Gastroesophageal sphincter (tissue), 4 donors: ENCODE results near the gene FHIT. TPM values are rescaled to one million over a fixed set of nuclear protein-coding genes. Genes with fewer than 3 reads are reported as not detected.
"Not testable (repeated sequence)": the region's sequence is repeated elsewhere in the genome, so short reads cannot be mapped to it uniquely, and the experiment has no call there.

Experiments used
- ATAC-seq: fragments of 150-250 bp; one replicate; pipeline ENCODE4 v1.9.1; 2016; ENCODE audit warnings: mild to moderate bottlenecking, moderate library complexity
- H3K27ac ChIP-seq, 4 donors: fragments of 200-600 bp; sonication (generic) in 3 of 4; 1 replicate in 3 of 4; 2 replicates in 1 of 4; pipeline ENCODE4 v1.5.1; 2016 to 2019
- H3K27me3 ChIP-seq: fragments of 200-600 bp; sonication (generic); one replicate; pipeline ENCODE4 v1.5.1; 2019
- H3K36me3 ChIP-seq, 2 donors: fragments of 200-600 bp; sonication (generic); one replicate each; pipeline ENCODE4 v1.5.1; 2019; ENCODE audit warnings: control low read depth in 1 of 2
- H3K4me1 ChIP-seq, 3 donors: fragments of 200-600 bp; sonication (generic); 1 replicate in 2 of 3; 2 replicates in 1 of 3; pipeline ENCODE4 v1.5.1; 2016 to 2019; ENCODE audit warnings: control low read depth in 2 of 3
- H3K4me3 ChIP-seq, 2 donors: fragments of 200-600 bp; sonication (generic); one replicate each; pipeline ENCODE4 v1.5.1; 2019; ENCODE audit warnings: mild to moderate bottlenecking in 1 of 2, moderate library complexity in 1 of 2
- H3K9me3 ChIP-seq, 3 donors: fragments of 200-600 bp; sonication (generic); one replicate each; pipeline ENCODE4 v1.5.1; 2017 to 2019; ENCODE audit warnings: control low read depth in 2 of 3
- CTCF ChIP-seq, 4 experiments: fragments of 200-600 bp in 2 of 4; fragments of 450-650 bp in 2 of 4; sonication (generic) in 1 of 4; IDR thresholded peaks; one replicate each; pipeline ENCODE4 v1.5.1; 2017 to 2019; ENCODE audit warnings: antibody characterized with exemption in 4 of 4, mild to moderate bottlenecking in 2 of 4, moderate library complexity in 2 of 4
- EP300 ChIP-seq: sonication (generic); formaldehyde crosslinking; IDR thresholded peaks from one replicate; pipeline ENCODE4 v1.6.1; 2017; ENCODE audit warnings: antibody characterized with exemption, mild to moderate bottlenecking
- POLR2A ChIP-seq, 2 donors: fragments of 450-650 bp; IDR thresholded peaks; one replicate each; pipeline ENCODE4 v1.6.1; 2017; ENCODE audit warnings: antibody characterized with exemption in 2 of 2, mild to moderate bottlenecking in 2 of 2, moderate library complexity in 1 of 2
- POLR2AphosphoS5 ChIP-seq: sonication (generic); formaldehyde crosslinking; IDR thresholded peaks from one replicate; pipeline ENCODE4 v1.6.1; 2017; ENCODE audit warnings: antibody characterized with exemption
- WGBS, 2 donors: methylation state at CpG; one replicate each; pipeline ENCODE4 v1.1.5; 2018; ENCODE audit warnings: low coverage in 1 of 2; 5-methylcytosine and 5-hydroxymethylcytosine counted together
- total RNA-seq, 4 donors: library from RNA; depleted of rRNA; stranded (reverse); fragments of >200 nt; gene quantifications; one replicate each; pipeline ENCODE4 v1.1.0, GENCODE V29; 2016

The FHIT gene
- total RNA-seq, 4 donors from 2014 or later, result 1.4 to 7.3 (median 3.9) TPM

- no peaks in the 10 kb centered on the region for H3K36me3 ChIP-seq
- TF ChIP-seq POLR2A (IDR thresholded peaks at IDR 0.05) (no peak), POLR2AphosphoS5 (no peak), EP300 (no peak), CTCF (IDR thresholded peaks at IDR 0.05) (no peak)
- no peaks in the 10 kb centered on the region for H3K27me3 ChIP-seq
- 92% methylated on average over 1 of the region's 5 CpGs for WGBS, 2 donors
- ATAC-seq, result no peak
- no peaks in the 10 kb centered on the region for H3K4me1 ChIP-seq
- no peak overlapping the region for H3K4me3 ChIP-seq
- H3K9me3 ChIP-seq, result no peaks in the 10 kb centered on the region
- no peak overlapping the region for H3K27ac ChIP-seq
Measured at GRCh38 chr3:60551455-60552209, 699.6 kb downstream of the FHIT start.

- Histone ChIP-seq H3K4me3 (no peak overlapping the region), H3K27me3 (no peaks in the 10 kb centered on the region), H3K27ac (no peak overlapping the region), H3K9me3 (no peaks in the 10 kb centered on the region), H3K36me3 (no peaks in the 10 kb centered on the region), H3K4me1 (no peaks in the 10 kb centered on the region)
- TF ChIP-seq POLR2AphosphoS5 (no peak), CTCF (IDR thresholded peaks at IDR 0.05) (no peak), POLR2A (IDR thresholded peaks at IDR 0.05) (no peak), EP300 (no peak)
- no peak for ATAC-seq
- WGBS, 2 donors, result 65 to 75% methylated on average over 1 to 2 of the region's 2 CpGs
Measured at GRCh38 chr3:60549863-60550262, 701.4 kb downstream of the FHIT start.

- TF ChIP-seq POLR2A (IDR thresholded peaks at IDR 0.05) (no peak), POLR2AphosphoS5 (no peak), EP300 (no peak), CTCF (IDR thresholded peaks at IDR 0.05) (no peak)
- WGBS, 2 donors, result 30 to 40% methylated on average over 3 of the region's 3 CpGs
- Histone ChIP-seq H3K27me3 (no peaks in the 10 kb centered on the region), H3K4me3 (no peak overlapping the region), H3K9me3 (peaks cover 0 to 6% (median 0%) of the 10 kb centered on the region in 3 donors), H3K27ac (no peak overlapping the region), H3K4me1 (no peaks in the 10 kb centered on the region), H3K36me3 (no peaks in the 10 kb centered on the region)
- ATAC-seq, result no peak
Measured at GRCh38 chr3:60542995-60543394, 708.3 kb downstream of the FHIT start.

GRCh38 chr3:60539394-60539793 lies 711.9 kb downstream of the FHIT start:
- not testable (repeated sequence) for H3K4me1 ChIP-seq, H3K9me3 ChIP-seq, H3K27ac ChIP-seq, ATAC-seq, H3K36me3 ChIP-seq, H3K4me3 ChIP-seq, H3K27me3 ChIP-seq
- 87% methylated on average over 2 of the region's 2 CpGs; no CpG with 5 or more reads in 1 of the 2 donors for WGBS, 2 donors

GRCh38 chr3:60536420-60536819 lies 714.8 kb downstream of the FHIT start:
- WGBS, 2 donors, result 66 to 77% methylated on average over 3 of the region's 3 CpGs
- Histone ChIP-seq H3K4me3 (no peak overlapping the region), H3K27ac (no peak overlapping the region), H3K9me3 (peaks cover 0 to 6% (median 0%) of the 10 kb centered on the region in 3 donors), H3K36me3 (no peaks in the 10 kb centered on the region), H3K27me3 (no peaks in the 10 kb centered on the region), H3K4me1 (no peaks in the 10 kb centered on the region)
- no peak for ATAC-seq
- TF ChIP-seq EP300, result no peak
- no peak for TF ChIP-seq POLR2AphosphoS5
- TF ChIP-seq CTCF (IDR thresholded peaks at IDR 0.05), result no peak
- TF ChIP-seq POLR2A (IDR thresholded peaks at IDR 0.05), result no peak
